HG03039 (cell line): ENCODE data around the gene DYNC1I2.

Experiments
- ATAC-seq: cut with Tn5 transposase; IDR thresholded peaks from one replicate; pipeline ENCODE4 v1.9.1; 2021; ENCODE audit warnings: mild to moderate bottlenecking, moderate library complexity; ENCODE audit not compliant: unreplicated experiment

DYNC1I2 gene

GRCh38 chr2:171687287-171688128 lies at the start of gene DYNC1I2:
TSS of gene DYNC1I2 (plus strand) at chr2:171687469. CDS start at chr2:171690156, 2,687 bp downstream.
- peak; percentile 85 for ATAC-seq

- ATAC-seq = no peak
Measured at GRCh38 chr2:171651667-171652415, 35.4 kb upstream of the DYNC1I2 start.

- ATAC-seq = peak; percentile 65
Measured at GRCh38 chr2:171652416-171652785, 34.9 kb upstream of the DYNC1I2 start.

- no peak for ATAC-seq
Measured at GRCh38 chr2:171655586-171655985, 31.7 kb upstream of the DYNC1I2 start.

GRCh38 chr2:171667041-171667440 lies 20.2 kb upstream of the DYNC1I2 start:
- no peak for ATAC-seq

- ATAC-seq = no peak
Measured at GRCh38 chr2:171668183-171668582, 19.1 kb upstream of the DYNC1I2 start.

- ATAC-seq = no peak
Measured at GRCh38 chr2:171669121-171669520, 18.1 kb upstream of the DYNC1I2 start.

- ATAC-seq = no peak
Measured at GRCh38 chr2:171670655-171671054, 16.6 kb upstream of the DYNC1I2 start.

- no peak for ATAC-seq
Measured at GRCh38 chr2:171671867-171672266, 15.4 kb upstream of the DYNC1I2 start.

GRCh38 chr2:171673905-171674304 lies 13.4 kb upstream of the DYNC1I2 start:
- ATAC-seq = no peak

GRCh38 chr2:171675810-171676345 lies 11.4 kb upstream of the DYNC1I2 start:
- no peak for ATAC-seq

GRCh38 chr2:171678619-171679018 lies 8.7 kb upstream of the DYNC1I2 start:
- no peak for ATAC-seq

- peak; percentile 7 for ATAC-seq
Measured at GRCh38 chr2:171688129-171688465, 828 bp downstream of the DYNC1I2 start.

GRCh38 chr2:171692331-171692730 lies 5.1 kb downstream of the DYNC1I2 start:
- no peak for ATAC-seq

GRCh38 chr2:171702781-171703556 lies 15.7 kb downstream of the DYNC1I2 start:
- no peak for ATAC-seq

GRCh38 chr2:171703574-171704347 lies 16.5 kb downstream of the DYNC1I2 start:
- ATAC-seq = no peak

GRCh38 chr2:171706152-171706803 lies 19.0 kb downstream of the DYNC1I2 start:
- no peak for ATAC-seq

GRCh38 chr2:171707752-171708151 lies 20.5 kb downstream of the DYNC1I2 start:
- ATAC-seq = no peak

- ATAC-seq = no peak
Measured at GRCh38 chr2:171709011-171709685, 21.9 kb downstream of the DYNC1I2 start.
